GM21528 (cell line): Measurements from ENCODE around the gene DHRS9.
"Not testable (repeated sequence)": the region's sequence is repeated elsewhere in the genome, so short reads cannot be mapped to it uniquely, and the experiment has no call there.

Experiments
- ATAC-seq: cut with Tn5 transposase; IDR thresholded peaks from one replicate; pipeline ENCODE4 v1.9.1; 2021; ENCODE audit warnings: mild to moderate bottlenecking, moderate library complexity; ENCODE audit not compliant: unreplicated experiment, low FRiP score

DHRS9 gene

DNA sequence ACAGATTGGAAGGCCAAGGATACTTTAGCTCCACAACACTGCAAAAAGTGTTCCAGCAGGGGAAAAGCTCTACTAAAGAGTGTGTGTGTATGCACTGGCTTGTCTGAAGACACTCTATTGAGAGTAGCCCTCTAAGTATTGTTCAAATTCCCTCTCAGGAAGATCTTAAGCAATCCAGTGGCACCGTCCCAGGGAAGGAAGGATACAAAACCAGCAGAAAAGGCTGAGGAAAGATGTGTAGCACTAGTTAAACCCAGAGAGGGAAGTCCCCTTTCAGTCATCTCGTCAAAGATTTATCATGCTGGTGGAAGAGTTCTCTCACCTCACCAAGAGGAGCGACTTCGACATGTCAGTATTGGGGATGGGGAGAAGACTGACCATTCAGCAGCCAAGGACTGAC is 50.5 kb downstream of the DHRS9 start:
- ATAC-seq, result no peak

DNA sequence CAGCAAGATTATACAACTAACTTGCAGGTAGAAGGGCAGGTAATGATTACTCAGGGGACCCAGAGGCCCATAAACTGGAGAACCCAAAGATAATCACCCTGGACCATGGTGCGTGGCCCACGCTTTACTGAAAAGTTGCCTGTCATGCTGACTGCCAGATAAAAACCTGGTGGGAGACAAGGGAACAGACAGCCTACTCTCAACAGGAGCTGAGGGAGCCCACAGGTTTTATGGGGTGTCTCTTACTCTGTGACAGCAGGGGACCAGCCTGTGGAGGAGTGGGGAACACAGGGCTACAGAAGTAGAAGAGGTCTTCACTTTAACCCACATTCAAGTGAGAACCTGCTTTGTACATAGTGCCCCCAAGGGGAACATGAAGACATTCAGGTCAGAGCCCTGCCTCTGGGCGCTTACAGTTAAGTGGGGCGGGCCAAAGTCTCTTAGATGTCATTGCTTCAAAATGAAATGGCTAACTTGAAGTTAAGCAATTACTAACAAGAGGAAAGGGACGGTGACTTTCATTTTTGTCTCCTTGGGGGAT is 60.4 kb downstream of the DHRS9 start:
- no peak for ATAC-seq

DNA sequence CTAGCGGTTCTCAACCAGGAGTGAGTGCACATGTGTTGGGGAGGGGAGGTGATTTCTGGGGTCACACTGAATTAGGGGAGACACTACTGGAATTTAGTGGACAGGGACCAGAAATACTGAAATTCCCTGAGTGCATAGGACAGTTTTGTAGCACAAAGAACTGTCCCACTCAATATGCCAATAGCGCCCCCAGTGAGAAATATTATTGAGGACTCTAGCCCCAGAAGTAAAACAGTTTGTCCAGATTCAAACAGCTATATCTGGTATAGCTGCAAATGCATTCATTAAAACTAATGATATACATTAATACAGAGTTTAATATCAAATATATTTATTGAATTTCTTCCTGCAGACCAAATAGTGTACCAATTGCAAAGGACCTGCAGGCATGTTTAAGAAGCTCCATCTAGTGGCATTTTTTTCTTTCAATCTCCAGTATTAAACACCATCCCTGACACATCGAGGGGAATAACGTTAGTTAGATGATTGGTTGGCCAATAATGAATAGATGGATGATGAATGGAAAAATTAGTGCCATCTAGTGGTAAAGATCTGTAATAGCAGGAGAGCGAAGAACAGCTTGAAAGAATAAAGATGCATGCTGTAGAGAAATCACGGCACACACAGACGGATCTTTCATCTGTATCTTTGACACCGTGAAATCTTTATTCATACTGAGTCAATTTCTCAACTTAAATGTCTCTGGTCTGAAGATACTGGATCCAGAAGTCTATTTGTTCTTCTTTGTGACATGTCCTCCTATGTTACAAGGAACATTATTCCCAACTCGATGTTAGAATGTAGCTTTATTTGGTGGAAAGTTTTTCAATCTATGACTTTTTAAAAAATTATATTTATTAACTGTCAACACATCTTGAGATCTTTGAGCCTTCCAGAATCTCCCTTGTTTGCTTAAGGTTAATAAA is 62.5 kb downstream of the DHRS9 start:
- ATAC-seq, result peak; percentile 63

DNA sequence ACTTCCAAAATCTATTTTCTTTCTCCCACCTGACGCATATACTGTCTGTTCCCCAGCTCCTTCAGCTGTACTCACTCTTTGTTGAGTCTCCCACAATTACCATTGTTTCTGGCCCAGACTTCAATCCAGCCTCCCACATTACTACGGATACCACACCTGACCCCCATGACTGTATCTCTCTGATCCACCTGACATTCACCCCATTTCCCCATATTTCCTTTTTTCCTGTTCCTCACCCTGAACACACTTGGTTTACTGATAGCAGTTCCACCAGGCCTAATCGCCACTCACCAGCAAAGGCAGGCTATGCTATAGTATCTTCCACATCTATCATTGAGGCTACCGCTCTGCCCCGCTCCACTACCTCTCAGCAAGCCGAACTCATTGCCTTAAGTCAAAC is 64.9 kb downstream of the DHRS9 start:
- ATAC-seq, result not testable (repeated sequence)

DNA sequence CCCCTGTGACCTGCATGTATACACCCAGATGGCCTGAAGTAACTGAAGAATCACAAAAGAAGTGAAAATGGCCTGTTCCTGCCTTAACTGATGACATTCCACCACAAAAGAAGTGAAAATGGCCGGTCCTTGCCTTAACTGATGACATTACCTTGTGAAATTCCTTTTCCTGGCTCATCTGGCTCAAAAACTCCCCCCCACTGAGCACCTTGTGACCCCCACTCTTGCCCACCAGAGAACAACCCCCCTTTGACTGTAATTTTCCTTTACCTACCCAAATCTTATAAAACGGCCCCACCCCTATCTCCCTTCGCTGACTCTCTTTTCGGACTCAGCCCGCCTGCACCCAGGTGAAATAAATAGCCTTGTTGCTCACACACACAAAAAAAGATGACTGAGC is 67.1 kb downstream of the DHRS9 start:
- ATAC-seq, result not testable (repeated sequence)

DNA sequence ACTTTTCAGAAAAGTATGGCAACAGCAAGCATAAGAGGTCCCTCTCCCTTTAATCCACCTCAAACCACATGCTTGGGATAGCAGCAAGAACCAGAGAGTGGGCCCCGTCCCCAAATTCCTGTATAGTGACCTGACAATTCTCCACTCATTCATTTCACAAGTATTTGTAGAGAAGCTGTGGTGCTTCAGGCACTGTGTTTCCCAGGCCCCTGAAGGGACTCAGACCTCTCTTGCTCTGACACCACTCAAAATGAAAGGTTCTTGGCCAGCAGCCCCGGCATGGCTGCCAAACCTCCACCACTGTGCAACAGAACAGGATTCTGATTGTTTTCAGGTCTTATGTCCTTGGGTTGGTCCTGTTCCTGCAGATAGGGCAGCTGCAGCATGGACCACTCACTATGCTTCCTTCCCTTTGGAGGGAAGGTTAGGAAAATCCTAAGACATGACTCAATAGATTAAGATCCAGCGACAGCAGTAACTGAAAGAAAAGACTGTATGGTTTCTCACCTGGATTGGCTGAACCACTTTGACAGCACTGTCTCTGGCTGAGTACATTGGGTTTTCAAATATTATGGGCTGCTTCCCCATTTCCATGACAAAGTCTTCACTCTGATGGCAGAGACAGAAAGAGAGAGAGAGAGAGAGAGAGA is 67.6 kb downstream of the DHRS9 start:
- no peak for ATAC-seq

DNA sequence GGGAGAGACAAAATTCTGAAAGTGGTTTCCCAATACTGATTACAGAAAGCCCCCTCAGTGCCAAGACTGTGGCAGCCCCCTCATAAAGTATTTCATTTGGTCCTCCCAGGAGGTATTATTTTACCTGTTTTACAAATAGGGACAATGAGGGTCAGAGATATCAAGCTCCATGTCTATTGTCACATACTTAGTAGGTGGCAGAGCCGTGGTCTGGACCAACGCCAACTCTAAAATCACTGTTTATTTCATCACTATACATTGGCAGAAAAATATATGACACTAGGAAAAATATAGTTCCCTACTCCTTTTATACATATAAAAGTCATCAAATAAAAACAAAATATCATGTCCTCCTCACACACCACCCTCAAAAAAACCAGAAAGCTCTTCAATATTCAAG is 68.6 kb downstream of the DHRS9 start:
- ATAC-seq, result no peak

DNA sequence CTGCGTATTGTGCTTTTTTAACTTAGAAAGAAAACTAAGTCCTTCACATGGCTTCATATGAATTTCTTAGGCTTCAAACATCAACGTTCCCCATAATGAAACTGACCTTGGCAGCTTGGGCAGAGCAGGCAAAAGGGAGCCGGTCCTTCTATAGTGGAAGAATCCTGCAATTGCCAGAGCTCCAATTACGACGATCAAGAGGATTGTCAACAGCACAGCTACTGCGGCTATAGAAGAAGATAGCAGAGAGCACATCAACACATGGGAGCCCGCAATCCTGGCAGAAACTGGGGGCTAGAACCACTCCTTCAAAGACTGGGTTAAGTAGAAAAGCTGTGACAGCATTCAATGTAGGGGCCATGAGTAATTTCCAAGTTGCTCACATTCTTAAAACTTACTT is 69.8 kb downstream of the DHRS9 start:
- ATAC-seq, result no peak

DNA sequence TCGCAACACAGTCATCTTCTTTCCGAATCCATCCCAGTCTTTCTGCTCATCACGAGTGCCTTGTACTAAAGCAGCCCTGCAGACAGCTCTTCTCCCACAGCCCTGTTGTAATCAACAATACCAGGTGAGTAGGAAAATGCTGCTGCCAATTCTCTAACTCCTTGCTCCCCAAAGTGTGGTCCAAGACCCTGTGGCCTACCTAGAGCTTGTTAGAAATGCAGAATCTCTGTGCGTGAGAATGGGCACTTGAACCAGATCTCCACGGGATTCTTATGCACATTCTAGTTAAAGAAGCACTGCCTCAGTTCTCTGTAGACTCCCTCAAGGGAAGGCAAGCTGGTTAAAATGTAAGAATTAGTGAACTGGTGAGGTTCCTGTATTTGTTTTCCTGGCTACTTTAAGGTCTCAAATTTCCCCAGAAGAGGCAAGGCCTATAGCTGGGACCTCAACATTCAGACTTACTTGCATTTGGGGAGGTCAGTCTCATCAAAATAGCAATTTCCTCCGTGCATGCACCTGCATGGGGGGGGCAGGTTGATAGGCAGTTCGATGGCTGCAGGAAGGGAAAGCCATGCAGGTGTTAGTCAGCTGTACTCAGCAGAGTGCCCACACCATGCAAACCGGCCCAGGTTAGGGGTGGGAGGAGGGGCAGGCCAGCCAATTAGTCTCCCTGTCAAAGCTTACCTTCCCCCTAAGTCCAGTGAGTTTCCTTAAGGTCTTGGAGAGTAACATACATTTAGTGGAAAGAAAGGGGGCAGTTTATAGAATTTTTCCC is 70.8 kb downstream of the DHRS9 start:
- no peak for ATAC-seq

DNA sequence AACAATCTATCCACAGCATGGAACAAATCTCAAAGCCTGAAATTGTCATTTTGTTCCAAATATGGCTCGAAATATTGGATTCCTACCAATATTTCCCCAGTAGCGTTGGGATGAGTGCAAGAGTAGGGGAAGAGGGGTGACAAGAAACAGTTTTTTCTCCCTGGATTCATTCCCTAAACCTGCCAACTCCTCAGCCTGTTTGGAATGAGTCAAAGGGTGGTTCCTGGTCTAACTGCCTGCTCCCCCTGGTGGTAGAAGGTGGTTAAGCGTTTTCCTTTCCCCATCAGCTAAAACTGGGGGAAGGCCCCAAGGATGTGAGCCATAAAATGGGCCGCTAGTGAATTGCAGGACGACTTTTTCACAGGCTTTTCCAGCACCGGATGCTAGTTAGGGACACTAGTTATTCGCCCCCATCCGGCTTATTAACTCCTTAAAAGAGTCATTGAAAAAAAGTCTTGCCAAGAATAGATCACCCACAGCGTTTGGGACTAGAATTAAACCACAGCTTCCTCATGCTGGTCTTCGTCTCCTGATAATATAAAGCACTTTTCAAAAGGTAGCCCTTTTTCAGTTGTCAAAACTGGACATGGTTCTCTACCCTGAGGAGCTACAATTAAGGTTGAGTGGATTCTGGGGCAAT is 72.5 kb downstream of the DHRS9 start:
- ATAC-seq, result peak; percentile 72

DNA sequence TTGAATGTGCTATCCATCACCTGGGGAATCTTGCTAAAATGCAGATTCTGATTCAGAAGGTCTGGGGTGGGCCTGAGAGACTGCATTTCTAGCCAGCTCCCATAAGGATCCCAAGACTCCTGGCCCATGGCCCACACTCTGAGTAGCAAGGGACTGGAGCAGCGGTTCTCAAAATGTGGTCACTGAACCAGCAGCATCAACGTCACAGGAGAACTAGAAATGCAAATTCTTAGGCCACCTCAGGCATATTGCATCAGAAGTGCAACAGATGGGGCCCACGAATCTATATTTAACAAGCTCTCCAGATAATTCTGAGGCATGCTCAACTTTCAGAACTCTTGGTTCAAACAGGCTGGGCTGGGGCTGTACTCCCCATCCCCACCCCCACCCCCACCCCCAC is 74.6 kb downstream of the DHRS9 start:
- ATAC-seq, result no peak
